K562 (cell line): ENCODE measurements around the gene RNF123. TPM values are rescaled to one million over a fixed set of nuclear protein-coding genes. Genes with fewer than 3 reads are reported as not detected.

ENCODE experiments used
- ATF7 ChIP-seq: fragments of 450-650 bp; IDR thresholded peaks from 2 replicates; pipeline ENCODE4 v1.7.1; 2014; ENCODE audit warnings: mild to moderate bottlenecking, moderate library complexity
- BDP1 ChIP-seq: IDR thresholded peaks from 3 replicates; pipeline ENCODE4 v1.6.1; 2011; ENCODE audit not compliant: insufficient read length, insufficient read depth
- E2F5 ChIP-seq: sonication (generic); formaldehyde crosslinking; IDR thresholded peaks from 2 replicates; pipeline ENCODE4 v1.8.0; 2022; ENCODE audit warnings: mild to moderate bottlenecking, missing genetic modification reagents
- E2F8 ChIP-seq: fragments of 450-650 bp; IDR thresholded peaks from 2 replicates; pipeline ENCODE4 v1.7.1; 2018; ENCODE audit warnings: mild to moderate bottlenecking, low read depth; ENCODE audit not compliant: partially characterized antibody
- JUNB ChIP-seq: fragments of 450-650 bp; formaldehyde crosslinking; conservative IDR thresholded peaks from 2 replicates; pipeline ENCODE4 v1.4.0; 2020; ENCODE audit warnings: mild to moderate bottlenecking
- MAFF ChIP-seq: IDR thresholded peaks from 2 replicates; pipeline ENCODE4 v1.6.1; 2012; ENCODE audit warnings: low read length, improper control_type of control experiment
- MCM3 ChIP-seq: fragments of 450-650 bp; IDR thresholded peaks from 2 replicates; pipeline ENCODE4 v1.6.1; 2016
- MGA ChIP-seq: fragments of 450-650 bp; IDR thresholded peaks from 2 replicates; pipeline ENCODE4 v1.6.1; 2016; ENCODE audit warnings: mild to moderate bottlenecking, moderate library complexity
- MTA3 ChIP-seq: fragments of 450-650 bp; formaldehyde crosslinking; IDR thresholded peaks from 2 replicates; pipeline ENCODE4 v1.6.1; 2017; ENCODE audit warnings: mild to moderate bottlenecking, borderline replicate concordance
- TCF7L2 ChIP-seq: fragments of 150-350 bp; IDR thresholded peaks from 2 replicates; pipeline ENCODE4 v1.6.1; 2016; ENCODE audit warnings: low read depth, mild to moderate bottlenecking, low read length, moderate library complexity
- ZNF639 ChIP-seq, 2 experiments: fragments of 200-800 bp in 1 of 2; sonication (Bioruptor generic) in 1 of 2; sonication (generic) in 1 of 2; formaldehyde crosslinking in 1 of 2; IDR thresholded peaks in 1 of 2; conservative IDR thresholded peaks in 1 of 2; 2 replicates each; pipeline versions ENCODE4 v1.5.0 to v1.6.1; 2016 to 2020; ENCODE audit warnings: missing compliant biosample characterization in 1 of 2, missing genetic modification characterization in 1 of 2, missing genetic modification reagents in 1 of 2
- polyA plus RNA-seq, 8 experiments: library from polyadenylated mRNA; depleted of rRNA in 4 of 8; stranded (reverse) in 5 of 8; unstranded in 3 of 8; fragments of >200 nt; fragmentation: Nextera tagmentation in 2 of 8; fragmentation: Illumina TruSeq in 1 of 8; extraction: Ambion mirVana in 2 of 8; extraction: Trizol in 1 of 8; gene quantifications; 2 replicates each; pipeline versions ENCODE4 v1.2.1 to v1.2.3, GENCODE V29; 2011 to 2014; ENCODE audit warnings: inconsistent platforms in 1 of 8, missing spikeins in 1 of 8
- total RNA-seq, 7 experiments: library from RNA; depleted of rRNA in 6 of 7; stranded (reverse); fragments of >200 nt in 6 of 7; fragmentation: Illumina TruSeq in 2 of 7; extraction: Trizol in 2 of 7; gene quantifications; 2 replicates each; pipeline versions ENCODE4 v1.2.1 to v1.2.3, GENCODE V29; 2011 to 2021; ENCODE audit warnings: low replicate concordance in 1 of 7

The RNF123 gene
- total and polyA plus RNA-seq, 9 of the 15 experiments (the other 6 are each of a cell fraction or from before 2014, with no cell fraction given) = 8.7 to 53.1 (median 17.5) TPM

GRCh38 chr3:49769286-49769915 is 80.0 kb downstream of the RNF123 start (continued):
- TF ChIP-seq MGA (no peak), MTA3 (no peak), BDP1 (no peak), TCF7L2 (no peak), JUNB (CRISPR knock-in tag) (no peak), E2F5 (CRISPR knock-in tag) (no peak), MAFF (no peak), E2F8 (no peak), ZNF639 (CRISPR knock-in tag; conservative IDR thresholded peaks at IDR 0.05 in 1 of 2, IDR thresholded peaks at IDR 0.05 in 1 of 2) (no peak), MCM3 (no peak), ATF7 (no peak)
